Astrocyte of the spinal cord (primary cell): ENCODE results near the gene CCDC170.

Experiments
- DNase-seq: peaks from one replicate; pipeline ENCODE4 v3.0.0; 2011; ENCODE audit warnings: low read depth, low spot score
- H3K4me3 ChIP-seq: 2 replicates; pipeline ENCODE4 v1.5.1; 2011; ENCODE audit warnings: low read depth, mild to moderate bottlenecking, low read length, moderate library complexity
- in situ Hi-C: cut with HindIII; loops from 2 replicates; pipeline ENCODE4 v1.10.0; 2017; ENCODE audit warnings: low sequenced_read_pairs
- TF ChIP-seq, protein P1 (sequence below): IDR thresholded peaks from 2 replicates; pipeline ENCODE4 v1.5.1; 2012; ENCODE audit warnings: low read depth, mild to moderate bottlenecking, low read length, inconsistent platforms

The CCDC170 gene

GRCh38 chr6:151550618-151551017 lies 56.8 kb downstream of the CCDC170 start:
- in situ Hi-C loops, result no loop called here
- no peak for DNase-seq
- H3K4me3 ChIP-seq, result no peak overlapping the region
- TF ChIP-seq, protein P1, sequence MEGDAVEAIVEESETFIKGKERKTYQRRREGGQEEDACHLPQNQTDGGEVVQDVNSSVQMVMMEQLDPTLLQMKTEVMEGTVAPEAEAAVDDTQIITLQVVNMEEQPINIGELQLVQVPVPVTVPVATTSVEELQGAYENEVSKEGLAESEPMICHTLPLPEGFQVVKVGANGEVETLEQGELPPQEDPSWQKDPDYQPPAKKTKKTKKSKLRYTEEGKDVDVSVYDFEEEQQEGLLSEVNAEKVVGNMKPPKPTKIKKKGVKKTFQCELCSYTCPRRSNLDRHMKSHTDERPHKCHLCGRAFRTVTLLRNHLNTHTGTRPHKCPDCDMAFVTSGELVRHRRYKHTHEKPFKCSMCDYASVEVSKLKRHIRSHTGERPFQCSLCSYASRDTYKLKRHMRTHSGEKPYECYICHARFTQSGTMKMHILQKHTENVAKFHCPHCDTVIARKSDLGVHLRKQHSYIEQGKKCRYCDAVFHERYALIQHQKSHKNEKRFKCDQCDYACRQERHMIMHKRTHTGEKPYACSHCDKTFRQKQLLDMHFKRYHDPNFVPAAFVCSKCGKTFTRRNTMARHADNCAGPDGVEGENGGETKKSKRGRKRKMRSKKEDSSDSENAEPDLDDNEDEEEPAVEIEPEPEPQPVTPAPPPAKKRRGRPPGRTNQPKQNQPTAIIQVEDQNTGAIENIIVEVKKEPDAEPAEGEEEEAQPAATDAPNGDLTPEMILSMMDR, result no peak

GRCh38 chr6:151551223-151551857 lies 57.5 kb downstream of the CCDC170 start:
- no peak for DNase-seq
- in situ Hi-C loops, result no loop called here
- H3K4me3 ChIP-seq, result no peak overlapping the region
- TF ChIP-seq, protein P1, result no peak

- no peak for DNase-seq
- in situ Hi-C loops, result no loop called here
- TF ChIP-seq, protein P1, result no peak
- no peak overlapping the region for H3K4me3 ChIP-seq
Observed at GRCh38 chr6:151553416-151554165, 59.8 kb downstream of the CCDC170 start.

GRCh38 chr6:151561238-151561637 lies 67.4 kb downstream of the CCDC170 start:
- DNase-seq, result no peak
- H3K4me3 ChIP-seq, result no peak overlapping the region
- TF ChIP-seq, protein P1, result no peak
- in situ Hi-C loops, result no loop called here

DNA sequence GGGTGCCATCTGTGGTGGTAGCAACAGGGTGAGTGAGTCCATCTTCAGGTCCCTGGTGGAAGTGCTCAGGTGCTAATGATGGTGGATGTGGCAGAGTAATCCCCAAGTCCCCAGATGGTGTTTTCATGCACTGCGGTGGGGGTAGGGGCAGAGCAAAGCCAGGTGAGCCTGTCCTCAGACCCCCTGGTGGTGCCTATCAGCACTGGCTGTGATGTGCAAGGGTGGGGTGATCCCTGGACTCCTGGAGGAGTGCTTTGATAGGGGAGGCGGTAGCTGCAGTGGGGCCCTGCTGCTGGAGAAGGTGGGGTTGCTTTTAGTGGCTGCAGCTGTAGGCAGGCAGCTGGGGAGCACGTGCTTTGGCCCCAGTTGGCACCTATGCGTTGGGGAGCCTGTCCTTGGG lies 70.8 kb downstream of the CCDC170 start:
- in situ Hi-C loops, result no loop called here
- DNase-seq, result no peak
- TF ChIP-seq, protein P1, result no peak
- H3K4me3 ChIP-seq, result no peak overlapping the region

- in situ Hi-C loops, result no loop called here
- H3K4me3 ChIP-seq, result no peak overlapping the region
- DNase-seq, result no peak
- TF ChIP-seq, protein P1, result no peak
Observed at GRCh38 chr6:151565940-151566339, 72.1 kb downstream of the CCDC170 start.
